K562 (cell line): Measurements from ENCODE around the gene IGF1R. TPM values are rescaled to one million over a fixed set of nuclear protein-coding genes. Genes with fewer than 3 reads are reported as not detected.

Experiments
- ATAC-seq: fragments of 200-7000 bp; cut with Tn5 transposase; 3 replicates; pipeline ENCODE4 v1.9.1; 2020; ENCODE audit warnings: moderate library complexity
- BruUV-seq: library from RNA; stranded (reverse); fragments of 400-500 nt; replicated peaks from 2 replicates; lab custom pipeline; 2021; lab: Mats Ljungman, UMichigan
- CTCF ChIA-PET: fragments of 300-600 bp; formaldehyde crosslinking; extraction: SDS; loops from one replicate; lab custom pipeline; 2021; ENCODE audit warnings: low intra/inter-chr PET ratio; lab: Yijun Ruan, JAX
- POLR2A ChIA-PET: fragments of 300-600, 350-650 bp; sonication (Branson Sonifier 250); formaldehyde crosslinking; extraction: SDS; loops from one replicate; lab custom pipeline; 2021; ENCODE audit warnings: antibody characterized with exemption, inconsistent platforms; lab: Yijun Ruan, JAX
- DNase-seq, 4 experiments: peaks; one replicate each; pipeline versions ENCODE4 v3.0.0 to v3.0.0-alpha.2; 2011 to 2018; ENCODE audit warnings: low spot score in 3 of 4, mixed read lengths in 3 of 4; ENCODE audit errors: extremely low read depth in 1 of 4
- FAIRE-seq: peaks from 2 replicates; lab custom pipeline; 2011; peaks lifted over from hg19 to GRCh38; lab: Jason Lieb, UNC
- H2AFZ ChIP-seq: 2 replicates; pipeline ENCODE4 v1.6.0; 2011; ENCODE audit warnings: low read depth, low read length, control low read depth, inconsistent platforms
- H3K27ac ChIP-seq: fragments of 200-600 bp; 3 replicates; pipeline ENCODE4 v1.8.0; 2011; ENCODE audit warnings: low read depth, mild to moderate bottlenecking, control low read depth, inconsistent platforms, low read length, moderate library complexity, mixed read lengths; ENCODE audit errors: extremely low read depth
- H3K27me3 ChIP-seq, 2 experiments: fragments of 300-600 bp in 1 of 2; 2 replicates in 1 of 2; 3 replicates in 1 of 2; pipeline versions ENCODE4 v1.6.0 to v1.8.0; 2011; ENCODE audit warnings: inconsistent platforms in 2 of 2, low read length in 2 of 2, mild to moderate bottlenecking in 1 of 2, mixed read lengths in 1 of 2, moderate library complexity in 1 of 2; ENCODE audit not compliant: control insufficient read depth in 2 of 2, insufficient read depth in 2 of 2
- H3K36me3 ChIP-seq: fragments of 300-600 bp; 3 replicates; pipeline ENCODE4 v1.8.0; 2011; ENCODE audit warnings: mild to moderate bottlenecking, low read length, inconsistent platforms; ENCODE audit not compliant: control insufficient read depth, insufficient read depth
- H3K4me1 ChIP-seq, 2 experiments: fragments of 200-600 bp in 1 of 2; replicated peaks in 1 of 2; 2 replicates in 1 of 2; 3 replicates in 1 of 2; pipeline versions ENCODE4 v1.5.1 to v1.8.0; 2011; ENCODE audit warnings: inconsistent platforms in 2 of 2, low read length in 2 of 2, mild to moderate bottlenecking in 1 of 2, mixed read lengths in 1 of 2, moderate library complexity in 1 of 2; ENCODE audit not compliant: control insufficient read depth in 2 of 2, insufficient read depth in 2 of 2
- H3K4me2 ChIP-seq: 2 replicates; pipeline ENCODE4 v1.6.1; 2011; ENCODE audit warnings: low read length, control low read depth, inconsistent platforms, mixed read lengths; ENCODE audit not compliant: insufficient read depth
- H3K4me3 ChIP-seq: fragments of 200-600 bp; sonication (generic), shearing (Covaris generic); 2 replicates; pipeline ENCODE4 v1.5.1; 2016; ENCODE audit warnings: control low read depth, inconsistent platforms
- H3K79me2 ChIP-seq: fragments of 200-600 bp; 3 replicates; pipeline ENCODE4 v1.8.0; 2011; ENCODE audit warnings: low read length, inconsistent platforms; ENCODE audit not compliant: control insufficient read depth, insufficient read depth
- H3K9ac ChIP-seq, 2 experiments: 2 replicates each; pipeline versions ENCODE4 v1.6.0 to v1.6.1; 2011; ENCODE audit warnings: low read depth in 2 of 2, low read length in 2 of 2, control low read depth in 1 of 2, inconsistent platforms in 1 of 2, mild to moderate bottlenecking in 1 of 2, mixed read lengths in 1 of 2; ENCODE audit not compliant: insufficient read depth in 1 of 2
- H3K9me1 ChIP-seq: one replicate; pipeline ENCODE4 v1.6.0; 2011; ENCODE audit warnings: inconsistent platforms, mild to moderate bottlenecking, low read length, moderate library complexity; ENCODE audit not compliant: control insufficient read depth, insufficient read depth
- H3K9me3 ChIP-seq: replicated peaks from 2 replicates; pipeline ENCODE4 v1.5.1; 2011; ENCODE audit warnings: low read depth, low read length, inconsistent platforms; ENCODE audit not compliant: control insufficient read depth, insufficient read depth
- H4K20me1 ChIP-seq: replicated peaks from 2 replicates; pipeline ENCODE4 v1.6.1; 2011; ENCODE audit warnings: low read length, inconsistent platforms, mixed read lengths; ENCODE audit not compliant: control insufficient read depth, insufficient read depth
- BRF1 ChIP-seq: IDR thresholded peaks from 3 replicates; pipeline ENCODE4 v1.6.1; 2011; ENCODE audit warnings: borderline replicate concordance, mild to moderate bottlenecking; ENCODE audit not compliant: insufficient read length; ENCODE audit errors: extremely low read depth
- CBX1 ChIP-seq: sonication (generic); IDR thresholded peaks from 2 replicates; pipeline ENCODE4 v1.6.1; 2016; ENCODE audit warnings: antibody characterized with exemption, low read depth, mild to moderate bottlenecking
- GTF2F1 ChIP-seq: IDR thresholded peaks from 2 replicates; pipeline ENCODE4 v1.6.1; 2011; ENCODE audit warnings: low read depth, low read length, improper control_type of control experiment
- MEF2A ChIP-seq: IDR thresholded peaks from 2 replicates; pipeline ENCODE4 v1.6.1; 2011; ENCODE audit warnings: low read depth, mild to moderate bottlenecking, low read length, moderate library complexity; ENCODE audit not compliant: control insufficient read depth
- NFYB ChIP-seq: IDR thresholded peaks from 2 replicates; pipeline ENCODE4 v1.6.1; 2011; ENCODE audit warnings: mild to moderate bottlenecking, moderate library complexity; ENCODE audit not compliant: insufficient read length; ENCODE audit errors: extremely low read depth
- NRF1 ChIP-seq, 2 experiments: fragments of 450-650 bp; IDR thresholded peaks in 1 of 2; conservative IDR thresholded peaks in 1 of 2; 2 replicates each; pipeline ENCODE4 v1.6.1; 2014; ENCODE audit warnings: mild to moderate bottlenecking in 2 of 2
- PHTF2 ChIP-seq: fragments of 250-450 bp; sonication (Bioruptor Pico); IDR thresholded peaks from 2 replicates; pipeline ENCODE4 v1.5.0; 2021; ENCODE audit warnings: mild to moderate bottlenecking
- PYGO2 ChIP-seq: fragments of 450-650 bp; IDR thresholded peaks from 2 replicates; pipeline ENCODE4 v1.6.1; 2016; ENCODE audit warnings: mild to moderate bottlenecking, missing genetic modification characterization, moderate library complexity, missing compliant biosample characterization
- ZNF316 ChIP-seq: fragments of 450-650 bp; IDR thresholded peaks from 2 replicates; pipeline ENCODE4 v1.6.1; 2016
- WGBS: fragments of 100-300 bp; shearing (Covaris generic); methylation state at CpG from one replicate; pipeline ENCODE4 v1.1.6; 2016; ENCODE audit warnings: low coverage, mixed read lengths; ENCODE audit not compliant: insufficient coverage; ENCODE audit errors: missing lambda C conversion rate; 5-methylcytosine and 5-hydroxymethylcytosine counted together
- in situ Hi-C: fragments of 300-500 bp; cut with MboI; formaldehyde crosslinking; loops from 4 replicates; pipeline ENCODE4 v1.15.0; 2018; ENCODE audit warnings: inconsistent platforms, mixed read lengths
- intact Hi-C: fragments of 100-400 bp; cut with micrococcal nuclease; formaldehyde crosslinking; loops from 2 replicates; pipeline ENCODE4 v1.14.2; 2022
- polyA plus RNA-seq, 8 experiments: library from polyadenylated mRNA; depleted of rRNA in 4 of 8; stranded (reverse) in 5 of 8; unstranded in 3 of 8; fragments of >200 nt; fragmentation: Nextera tagmentation in 2 of 8; fragmentation: Illumina TruSeq in 1 of 8; extraction: Ambion mirVana in 2 of 8; extraction: Trizol in 1 of 8; gene quantifications; 2 replicates each; pipeline versions ENCODE4 v1.2.1 to v1.2.3, GENCODE V29; 2011 to 2014; ENCODE audit warnings: inconsistent platforms in 1 of 8, missing spikeins in 1 of 8
- total RNA-seq, 7 experiments: library from RNA; depleted of rRNA in 6 of 7; stranded (reverse); fragments of >200 nt in 6 of 7; fragmentation: Illumina TruSeq in 2 of 7; extraction: Trizol in 2 of 7; gene quantifications; 2 replicates each; pipeline versions ENCODE4 v1.2.1 to v1.2.3, GENCODE V29; 2011 to 2021; ENCODE audit warnings: low replicate concordance in 1 of 7
- TF ChIP-seq, protein P1 (sequence below): conservative IDR thresholded peaks from 2 replicates; pipeline ENCODE4 v1.6.1; 2011; ENCODE audit warnings: low read depth, mild to moderate bottlenecking, low read length; ENCODE audit not compliant: control insufficient read depth
- TF ChIP-seq, protein P2 (sequence below): fragments of 450-650 bp; IDR thresholded peaks from 2 replicates; pipeline ENCODE4 v1.6.1; 2018; ENCODE audit not compliant: partially characterized antibody
- TF ChIP-seq, protein P3 (sequence below): sonication (generic); formaldehyde crosslinking; IDR thresholded peaks from 2 replicates; pipeline ENCODE4 v1.8.0; 2022; ENCODE audit warnings: mild to moderate bottlenecking, missing genetic modification reagents
- TF ChIP-seq, protein P4 (sequence below): fragments of 450-650 bp; conservative IDR thresholded peaks from 2 replicates; pipeline ENCODE4 v1.6.1; 2016; ENCODE audit warnings: missing genetic modification characterization, low read depth, mild to moderate bottlenecking, control low read depth, missing compliant biosample characterization

The IGF1R gene
- total and polyA plus RNA-seq, 9 of the 15 experiments (the other 6 are each of a cell fraction or from before 2014, with no cell fraction given): 0.35 to 8.0 (median 1.6) TPM

DNA sequence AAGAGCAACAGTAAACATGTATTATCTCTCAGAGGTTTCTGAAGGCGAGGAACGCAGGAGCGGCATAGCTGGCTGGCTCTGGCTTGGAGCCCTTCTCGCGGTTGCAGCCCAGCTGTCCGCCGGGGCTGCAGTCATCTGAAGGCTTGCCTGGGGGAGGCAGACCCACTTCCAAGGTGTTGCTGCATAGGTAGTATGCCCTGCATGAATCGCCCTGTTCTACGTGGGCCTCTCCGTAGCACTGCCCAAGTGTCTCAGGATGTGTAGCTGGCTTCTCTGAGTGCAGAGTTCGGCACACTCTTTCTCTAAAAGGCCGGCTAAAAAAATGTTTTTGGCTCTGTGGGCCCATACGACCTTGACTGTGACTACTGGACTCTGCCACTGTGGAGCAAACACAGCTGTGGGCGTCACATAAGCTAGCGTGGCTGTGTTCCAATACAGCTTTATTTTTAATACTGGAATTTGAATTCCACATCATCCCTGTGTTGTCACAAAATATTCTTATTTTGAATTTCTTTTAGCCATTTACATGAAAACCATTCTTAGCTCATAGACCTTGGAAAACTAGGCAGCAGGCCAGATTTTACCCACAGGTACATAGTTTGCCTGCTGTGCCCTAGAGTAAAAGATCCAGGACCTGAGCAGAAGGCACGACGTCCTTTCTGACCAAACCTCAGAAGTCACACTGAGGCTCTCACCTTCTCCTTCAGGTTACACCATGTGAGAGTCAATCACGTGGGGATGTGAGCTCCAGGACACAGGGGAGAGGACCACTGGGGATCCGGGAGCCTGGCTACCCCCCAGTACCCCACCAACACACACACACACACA lies 303.4 kb downstream of the IGF1R start:
- 13% methylated on average over 19 of the region's 19 CpGs for WGBS
- FAIRE-seq: no peak
- no peaks in the 10 kb centered on the region; the same call in 1 of the 2 replicates for H4K20me1 ChIP-seq
- H3K4me1 ChIP-seq: peaks cover 0 to 4% of the 10 kb centered on the region in 2 experiments; a peak in 2 of 5 replicates
- H3K4me2 ChIP-seq: no peak overlapping the region
- H3K9me3 ChIP-seq: no peaks in the 10 kb centered on the region
- H3K9me1 ChIP-seq: no peaks in the 10 kb centered on the region
- no peak overlapping the region for H3K27ac ChIP-seq
- ATAC-seq: no peak
- DNase-seq: no peak
- POLR2A ChIA-PET: no interaction called here
- no TSS peak for BruUV-seq
- peaks cover 4 to 52% of the 10 kb centered on the region in 2 experiments; a peak in 4 of 5 replicates for H3K27me3 ChIP-seq
- CTCF ChIA-PET: no interaction called here
- intact Hi-C loops (no loop called here), in situ Hi-C loops (no loop called here)
- no peak overlapping the region for H3K4me3 ChIP-seq
- no peak overlapping the region for H2AFZ ChIP-seq
- no peaks in the 10 kb centered on the region for H3K79me2 ChIP-seq
- no peak overlapping the region for H3K9ac ChIP-seq
- no peaks in the 10 kb centered on the region for H3K36me3 ChIP-seq
- TF ChIP-seq PYGO2 (tag) (no peak), NFYB (no peak), MEF2A (no peak), PHTF2 (CRISPR knock-in tag) (no peak), ZNF316 (no peak), NRF1 (conservative IDR thresholded peaks at IDR 0.05 in 1 of 2, IDR thresholded peaks at IDR 0.05 in 1 of 2) (no peak), GTF2F1 (no peak), BRF1 (no peak), CBX1 (no peak)
- TF ChIP-seq, protein P1, sequence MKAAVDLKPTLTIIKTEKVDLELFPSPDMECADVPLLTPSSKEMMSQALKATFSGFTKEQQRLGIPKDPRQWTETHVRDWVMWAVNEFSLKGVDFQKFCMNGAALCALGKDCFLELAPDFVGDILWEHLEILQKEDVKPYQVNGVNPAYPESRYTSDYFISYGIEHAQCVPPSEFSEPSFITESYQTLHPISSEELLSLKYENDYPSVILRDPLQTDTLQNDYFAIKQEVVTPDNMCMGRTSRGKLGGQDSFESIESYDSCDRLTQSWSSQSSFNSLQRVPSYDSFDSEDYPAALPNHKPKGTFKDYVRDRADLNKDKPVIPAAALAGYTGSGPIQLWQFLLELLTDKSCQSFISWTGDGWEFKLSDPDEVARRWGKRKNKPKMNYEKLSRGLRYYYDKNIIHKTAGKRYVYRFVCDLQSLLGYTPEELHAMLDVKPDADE: no peak
- TF ChIP-seq, protein P2, sequence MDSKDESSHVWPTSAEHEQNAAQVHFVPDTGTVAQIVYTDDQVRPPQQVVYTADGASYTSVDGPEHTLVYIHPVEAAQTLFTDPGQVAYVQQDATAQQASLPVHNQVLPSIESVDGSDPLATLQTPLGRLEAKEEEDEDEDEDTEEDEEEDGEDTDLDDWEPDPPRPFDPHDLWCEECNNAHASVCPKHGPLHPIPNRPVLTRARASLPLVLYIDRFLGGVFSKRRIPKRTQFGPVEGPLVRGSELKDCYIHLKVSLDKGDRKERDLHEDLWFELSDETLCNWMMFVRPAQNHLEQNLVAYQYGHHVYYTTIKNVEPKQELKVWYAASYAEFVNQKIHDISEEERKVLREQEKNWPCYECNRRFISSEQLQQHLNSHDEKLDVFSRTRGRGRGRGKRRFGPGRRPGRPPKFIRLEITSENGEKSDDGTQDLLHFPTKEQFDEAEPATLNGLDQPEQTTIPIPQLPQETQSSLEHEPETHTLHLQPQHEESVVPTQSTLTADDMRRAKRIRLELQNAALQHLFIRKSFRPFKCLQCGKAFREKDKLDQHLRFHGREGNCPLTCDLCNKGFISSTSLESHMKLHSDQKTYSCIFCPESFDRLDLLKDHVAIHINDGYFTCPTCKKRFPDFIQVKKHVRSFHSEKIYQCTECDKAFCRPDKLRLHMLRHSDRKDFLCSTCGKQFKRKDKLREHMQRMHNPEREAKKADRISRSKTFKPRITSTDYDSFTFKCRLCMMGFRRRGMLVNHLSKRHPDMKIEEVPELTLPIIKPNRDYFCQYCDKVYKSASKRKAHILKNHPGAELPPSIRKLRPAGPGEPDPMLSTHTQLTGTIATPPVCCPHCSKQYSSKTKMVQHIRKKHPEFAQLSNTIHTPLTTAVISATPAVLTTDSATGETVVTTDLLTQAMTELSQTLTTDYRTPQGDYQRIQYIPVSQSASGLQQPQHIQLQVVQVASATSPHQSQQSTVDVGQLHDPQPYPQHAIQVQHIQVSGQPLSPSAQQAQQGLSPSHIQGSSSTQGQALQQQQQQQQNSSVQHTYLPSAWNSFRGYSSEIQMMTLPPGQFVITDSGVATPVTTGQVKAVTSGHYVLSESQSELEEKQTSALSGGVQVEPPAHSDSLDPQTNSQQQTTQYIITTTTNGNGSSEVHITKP: no peak
- TF ChIP-seq, protein P3, sequence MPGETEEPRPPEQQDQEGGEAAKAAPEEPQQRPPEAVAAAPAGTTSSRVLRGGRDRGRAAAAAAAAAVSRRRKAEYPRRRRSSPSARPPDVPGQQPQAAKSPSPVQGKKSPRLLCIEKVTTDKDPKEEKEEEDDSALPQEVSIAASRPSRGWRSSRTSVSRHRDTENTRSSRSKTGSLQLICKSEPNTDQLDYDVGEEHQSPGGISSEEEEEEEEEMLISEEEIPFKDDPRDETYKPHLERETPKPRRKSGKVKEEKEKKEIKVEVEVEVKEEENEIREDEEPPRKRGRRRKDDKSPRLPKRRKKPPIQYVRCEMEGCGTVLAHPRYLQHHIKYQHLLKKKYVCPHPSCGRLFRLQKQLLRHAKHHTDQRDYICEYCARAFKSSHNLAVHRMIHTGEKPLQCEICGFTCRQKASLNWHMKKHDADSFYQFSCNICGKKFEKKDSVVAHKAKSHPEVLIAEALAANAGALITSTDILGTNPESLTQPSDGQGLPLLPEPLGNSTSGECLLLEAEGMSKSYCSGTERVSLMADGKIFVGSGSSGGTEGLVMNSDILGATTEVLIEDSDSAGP (CRISPR knock-in tag): no peak
- TF ChIP-seq, protein P4, sequence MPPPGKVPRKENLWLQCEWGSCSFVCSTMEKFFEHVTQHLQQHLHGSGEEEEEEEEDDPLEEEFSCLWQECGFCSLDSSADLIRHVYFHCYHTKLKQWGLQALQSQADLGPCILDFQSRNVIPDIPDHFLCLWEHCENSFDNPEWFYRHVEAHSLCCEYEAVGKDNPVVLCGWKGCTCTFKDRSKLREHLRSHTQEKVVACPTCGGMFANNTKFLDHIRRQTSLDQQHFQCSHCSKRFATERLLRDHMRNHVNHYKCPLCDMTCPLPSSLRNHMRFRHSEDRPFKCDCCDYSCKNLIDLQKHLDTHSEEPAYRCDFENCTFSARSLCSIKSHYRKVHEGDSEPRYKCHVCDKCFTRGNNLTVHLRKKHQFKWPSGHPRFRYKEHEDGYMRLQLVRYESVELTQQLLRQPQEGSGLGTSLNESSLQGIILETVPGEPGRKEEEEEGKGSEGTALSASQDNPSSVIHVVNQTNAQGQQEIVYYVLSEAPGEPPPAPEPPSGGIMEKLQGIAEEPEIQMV: no peak
